Right atrium auricular region (tissue), 2 donors: Measurements from ENCODE around the gene ADARB1. TPM values are rescaled to one million over a fixed set of nuclear protein-coding genes. Genes with fewer than 3 reads are reported as not detected.
"Not testable (repeated sequence)": the region's sequence is repeated elsewhere in the genome, so short reads cannot be mapped to it uniquely, and the experiment has no call there.

Experiments
- DNase-seq: peaks from one replicate; pipeline ENCODE4 v3.0.0-alpha.2; 2019; ENCODE audit warnings: low spot score
- H3K27ac ChIP-seq, 2 donors: fragments of 200-600 bp; sonication (generic); 1 replicate in 1 of 2; 2 replicates in 1 of 2; pipeline ENCODE4 v1.5.1; 2016 to 2019
- H3K27me3 ChIP-seq, 2 donors: fragments of 200-600 bp; sonication (generic); one replicate each; pipeline versions ENCODE4 v1.5.1 to v1.6.0; 2017 to 2019
- H3K36me3 ChIP-seq: fragments of 200-600 bp; sonication (generic); one replicate; pipeline ENCODE4 v1.5.1; 2016
- H3K4me1 ChIP-seq, 2 donors: fragments of 200-600 bp; sonication (generic); one replicate each; pipeline versions ENCODE4 v1.5.1 to v1.6.0; 2017 to 2019
- H3K4me3 ChIP-seq, 2 donors: fragments of 200-600 bp; sonication (generic); 1 replicate in 1 of 2; 2 replicates in 1 of 2; pipeline ENCODE4 v1.5.1; 2017 to 2019; ENCODE audit warnings: mild to moderate bottlenecking in 1 of 2, moderate library complexity in 1 of 2
- H3K9me3 ChIP-seq, 2 donors: fragments of 200-600 bp; sonication (generic); one replicate each; pipeline ENCODE4 v1.5.1; 2019
- CTCF ChIP-seq, 2 donors: fragments of 200-600 bp; sonication (generic); IDR thresholded peaks; one replicate each; pipeline ENCODE4 v1.5.1; 2019; ENCODE audit warnings: antibody characterized with exemption in 2 of 2
- total RNA-seq, 2 donors: library from RNA; depleted of rRNA; stranded (reverse); fragments of >200 nt; gene quantifications; one replicate each; pipeline ENCODE4 v1.1.0, GENCODE V29; 2016

The ADARB1 gene
- total RNA-seq, 2 donors from 2014 or later: 7.5 to 10.5 TPM

GRCh38 chr21:45138199-45139002, 64.0 kb downstream of the ADARB1 start:
- Histone ChIP-seq H3K4me1 (peaks cover 0 to 28% of the 10 kb centered on the region in 2 donors), H3K36me3 (peaks cover 5% of the 10 kb centered on the region), H3K9me3 (no peaks in the 10 kb centered on the region), H3K27me3 (no peaks in the 10 kb centered on the region), H3K4me3 (no peak overlapping the region), H3K27ac (no peak overlapping the region)
- no peak for DNase-seq
- peak; percentile 56 to 83 for TF ChIP-seq CTCF (IDR thresholded peaks at IDR 0.05)

DNA sequence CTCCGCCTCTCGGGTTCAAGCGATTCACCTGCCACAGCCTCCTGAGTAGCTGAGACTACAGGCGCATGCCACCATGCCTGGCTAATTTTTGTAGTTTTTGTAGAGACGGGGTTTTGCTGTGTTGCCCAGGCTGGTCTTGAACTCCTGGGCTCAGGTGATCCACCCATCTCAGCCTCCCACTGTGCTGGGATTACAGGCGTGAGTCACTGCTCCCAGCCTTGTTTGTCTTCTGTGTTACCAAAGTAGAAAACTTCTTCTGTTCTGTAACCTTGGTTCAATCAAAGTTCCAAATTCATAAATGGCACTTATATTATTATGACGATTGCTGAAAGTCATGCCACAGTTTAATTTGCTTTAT, 64.6 kb downstream of the ADARB1 start:
- not testable (repeated sequence) for H3K27me3 ChIP-seq, H3K27ac ChIP-seq, H3K36me3 ChIP-seq, H3K9me3 ChIP-seq, DNase-seq, H3K4me3 ChIP-seq
- H3K4me1 ChIP-seq: peaks cover 0 to 27% of the 10 kb centered on the region in 2 donors

DNA sequence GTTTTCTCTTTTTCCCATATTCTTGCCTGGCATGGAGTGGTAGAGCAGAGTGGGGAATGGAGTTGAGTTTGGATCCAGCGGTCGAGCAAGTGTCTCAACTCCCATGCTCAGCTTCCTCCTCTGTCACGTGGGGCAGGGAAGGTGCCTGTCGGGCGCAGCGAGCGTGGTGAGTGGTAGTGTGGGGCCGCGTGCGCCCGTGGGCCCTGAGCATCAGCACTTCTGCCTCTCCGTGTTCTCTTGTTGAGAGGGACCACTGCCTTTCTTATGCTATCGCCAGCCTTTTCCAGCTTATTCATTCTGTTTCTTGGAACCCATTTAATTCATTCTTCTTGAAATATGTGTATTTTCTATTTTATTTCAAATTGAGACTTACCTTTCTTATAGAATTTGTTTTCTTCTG, 65.1 kb downstream of the ADARB1 start:
- Histone ChIP-seq H3K9me3 (no peaks in the 10 kb centered on the region), H3K36me3 (peaks cover 8% of the 10 kb centered on the region), H3K27ac (no peak overlapping the region), H3K4me3 (no peak overlapping the region), H3K4me1 (peaks cover 0 to 27% of the 10 kb centered on the region in 2 donors), H3K27me3 (no peaks in the 10 kb centered on the region)
- TF ChIP-seq CTCF (IDR thresholded peaks at IDR 0.05): no peak
- DNase-seq: no peak

DNA sequence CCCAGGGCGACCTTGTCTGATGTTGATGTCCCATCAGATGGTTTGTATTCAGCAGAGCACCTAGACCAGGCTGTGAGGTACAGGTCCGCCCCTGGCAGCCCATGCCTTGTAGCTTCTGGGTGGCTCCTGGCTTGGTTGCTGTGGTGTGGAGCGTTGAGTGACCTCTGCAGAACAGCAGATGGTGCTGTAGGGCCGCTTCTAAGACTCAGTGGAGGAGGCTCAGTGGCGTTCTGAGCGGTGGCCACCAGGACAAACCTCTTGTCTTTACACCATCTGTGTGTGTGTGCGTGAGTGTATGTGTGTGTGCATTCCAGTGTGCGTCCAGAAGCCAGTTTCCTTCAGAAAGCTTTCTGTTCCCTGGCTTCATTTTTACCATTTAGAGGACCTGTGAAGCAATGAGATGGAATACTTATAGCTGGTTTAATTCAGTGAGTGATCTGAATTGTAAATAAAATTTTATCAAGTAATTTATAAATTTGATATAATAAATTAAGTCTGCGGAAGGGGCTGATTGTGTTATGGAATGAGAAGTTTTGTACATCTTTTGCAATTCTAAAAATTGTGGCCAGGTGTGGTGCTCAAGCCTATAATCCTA, 66.1 kb downstream of the ADARB1 start:
- Histone ChIP-seq H3K27me3 (no peaks in the 10 kb centered on the region), H3K27ac (no peak overlapping the region), H3K9me3 (no peaks in the 10 kb centered on the region), H3K4me3 (no peak overlapping the region), H3K36me3 (peaks cover 8% of the 10 kb centered on the region), H3K4me1 (peaks cover 0 to 18% of the 10 kb centered on the region in 2 donors)
- peak; percentile 47 to 85 for TF ChIP-seq CTCF (IDR thresholded peaks at IDR 0.05)
- peak; percentile 78 for DNase-seq

DNA sequence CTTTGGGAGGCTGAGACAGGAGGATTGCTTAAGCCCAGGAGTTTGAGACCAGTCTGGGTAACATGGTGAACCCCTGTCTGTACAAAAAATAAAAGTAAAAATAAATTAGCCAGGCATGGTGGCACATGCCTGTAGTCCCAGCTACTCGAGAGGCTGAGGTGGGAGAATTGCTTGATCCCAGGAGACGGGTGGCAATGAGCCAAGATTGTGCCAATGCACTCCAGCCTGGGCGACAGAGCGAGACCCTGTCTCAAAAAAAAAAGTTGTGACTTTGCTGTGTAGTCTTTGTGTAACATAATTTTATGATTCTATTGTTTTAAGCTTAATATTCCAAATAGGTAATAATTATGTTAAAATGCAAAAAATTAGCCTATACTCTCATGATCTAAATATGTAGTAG, 66.6 kb downstream of the ADARB1 start:
- not testable (repeated sequence) for DNase-seq, H3K4me3 ChIP-seq, H3K27ac ChIP-seq, H3K36me3 ChIP-seq, H3K27me3 ChIP-seq, H3K9me3 ChIP-seq
- H3K4me1 ChIP-seq: peaks cover 0 to 14% of the 10 kb centered on the region in 2 donors

GRCh38 chr21:45141507-45141906, 67.1 kb downstream of the ADARB1 start:
- H3K4me1 ChIP-seq: peaks cover 0 to 9% of the 10 kb centered on the region in 2 donors

More at GRCh38 chr21:45141507-45141906, 67.1 kb downstream of the ADARB1 start:
- Histone ChIP-seq H3K36me3 (peaks cover 8% of the 10 kb centered on the region), H3K9me3 (no peaks in the 10 kb centered on the region), H3K4me3 (no peak overlapping the region), H3K27ac (no peak overlapping the region), H3K27me3 (no peaks in the 10 kb centered on the region)
- TF ChIP-seq CTCF (IDR thresholded peaks at IDR 0.05): no peak
- no peak for DNase-seq
